Thymus (tissue), 11 donors: Measurements from ENCODE around the gene RYK. TPM values are rescaled to one million over a fixed set of nuclear protein-coding genes. Genes with fewer than 3 reads are reported as not detected.
"Not testable (repeated sequence)": the region's sequence is repeated elsewhere in the genome, so short reads cannot be mapped to it uniquely, and the experiment has no call there.

Experiments
- DNase-seq, 9 donors: peaks; one replicate each; pipeline ENCODE4 v3.0.0-alpha.2; 2013; ENCODE audit warnings: low spot score in 9 of 9, low read depth in 6 of 9, missing footprints in 1 of 9
- H3K27ac ChIP-seq, 2 donors: one replicate each; pipeline ENCODE4 v1.5.1; 2013; ENCODE audit warnings: control low read depth in 1 of 2, low read depth in 1 of 2, low read length in 1 of 2, mild to moderate bottlenecking in 1 of 2, moderate library complexity in 1 of 2
- H3K27me3 ChIP-seq, 2 donors: one replicate each; pipeline ENCODE4 v1.5.1; 2013; ENCODE audit warnings: low read length in 1 of 2; ENCODE audit not compliant: control insufficient read depth in 2 of 2, insufficient read depth in 1 of 2
- H3K36me3 ChIP-seq, 2 donors: one replicate each; pipeline ENCODE4 v1.5.1; 2013; ENCODE audit warnings: low read length in 1 of 2, mild to moderate bottlenecking in 1 of 2, moderate library complexity in 1 of 2; ENCODE audit not compliant: control insufficient read depth in 2 of 2, insufficient read depth in 2 of 2
- H3K4me1 ChIP-seq, 2 donors: one replicate each; pipeline ENCODE4 v1.5.1; 2013; ENCODE audit warnings: low read length in 2 of 2; ENCODE audit not compliant: control insufficient read depth in 2 of 2, insufficient read depth in 2 of 2
- H3K4me3 ChIP-seq, 2 donors: one replicate each; pipeline ENCODE4 v1.5.1; 2013; ENCODE audit warnings: low read length in 2 of 2, control low read depth in 1 of 2, mild to moderate bottlenecking in 1 of 2
- H3K9me3 ChIP-seq, 2 donors: one replicate each; pipeline ENCODE4 v1.5.1; 2013; ENCODE audit warnings: low read length in 1 of 2, mild to moderate bottlenecking in 1 of 2; ENCODE audit not compliant: control insufficient read depth in 2 of 2, insufficient read depth in 1 of 2
- WGBS: extraction: QIAGEN DNeasy Blood & Tissue Kit; methylation state at CpG from one replicate; pipeline ENCODE4 v1.1.7; 2013; 5-methylcytosine and 5-hydroxymethylcytosine counted together
- polyA plus RNA-seq: library from polyadenylated mRNA; stranded (reverse); fragments of 200-250 nt; gene quantifications from one replicate; pipeline ENCODE4 v1.2.3, GENCODE V29; 2013
- total RNA-seq: library from RNA; stranded (reverse); fragments of 120-200 nt; gene quantifications from one replicate; pipeline ENCODE4 v1.2.4, GENCODE V29; 2013
- donor health status: healthy.

RYK gene
- total and polyA plus RNA-seq, 2 donors: 40.9 to 53.6 TPM

DNA sequence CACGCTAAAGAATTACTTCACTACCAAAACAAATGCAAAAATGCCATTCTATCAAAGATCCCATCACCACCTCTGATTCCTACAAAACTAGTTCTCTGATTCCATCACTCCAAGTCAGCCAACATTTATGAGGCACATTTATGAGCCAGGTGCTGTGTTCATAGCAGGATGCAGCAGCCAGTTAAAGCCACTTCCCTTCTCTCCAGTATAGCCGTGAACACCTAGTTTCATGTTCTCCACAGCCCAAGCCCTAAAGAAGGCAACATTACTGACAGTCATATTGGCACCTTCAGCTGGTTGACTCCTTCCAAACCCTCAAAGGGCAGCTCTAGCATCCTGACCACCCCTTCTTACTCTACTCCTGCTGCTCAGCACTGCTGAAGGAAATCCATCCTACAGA, 36.4 kb downstream of the RYK start:
- H3K36me3 ChIP-seq: peaks cover 0 to 14% of the 10 kb centered on the region in 2 donors
- no peaks in the 10 kb centered on the region for H3K9me3 ChIP-seq
- H3K27ac ChIP-seq: no peak overlapping the region
- 78% methylated on average over 2 of the region's 2 CpGs for WGBS
- no peak overlapping the region for H3K4me3 ChIP-seq
- DNase-seq: no peak
- H3K4me1 ChIP-seq: no peaks in the 10 kb centered on the region
- H3K27me3 ChIP-seq: no peaks in the 10 kb centered on the region

GRCh38 chr3:134212967-134213665, 37.5 kb downstream of the RYK start:
- no peak overlapping the region for H3K4me3 ChIP-seq
- 36% methylated on average over 3 of the region's 3 CpGs for whole genome bisulfite sequencing
- no peaks in the 10 kb centered on the region for H3K27me3 ChIP-seq
- H3K36me3 ChIP-seq: peaks cover 0 to 15% of the 10 kb centered on the region in 2 donors
- no peaks in the 10 kb centered on the region for H3K4me1 ChIP-seq
- peak; percentile 40 to 85 (median 70) for DNase-seq
- no peaks in the 10 kb centered on the region for H3K9me3 ChIP-seq
- H3K27ac ChIP-seq: no peak overlapping the region

DNA sequence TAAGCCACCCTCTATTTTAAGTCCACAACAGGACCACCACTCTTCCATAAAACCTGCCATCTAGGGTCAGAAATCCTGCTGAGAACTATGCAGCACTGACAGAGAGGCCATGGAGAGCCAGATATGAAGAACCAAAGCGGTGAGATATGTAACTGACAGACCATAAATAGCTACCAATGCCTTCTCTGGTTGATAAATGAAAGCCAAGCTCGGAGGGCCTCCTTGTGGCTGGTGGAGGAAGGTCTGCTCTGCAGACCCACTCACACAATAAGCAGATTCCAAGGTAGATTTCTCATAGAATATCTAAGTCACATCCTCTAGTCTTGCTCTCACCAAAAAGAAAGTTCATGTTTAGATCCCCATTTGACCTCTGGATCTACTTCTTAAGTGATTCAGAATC, 38.9 kb downstream of the RYK start:
- H3K4me1 ChIP-seq: no peaks in the 10 kb centered on the region

DNA sequence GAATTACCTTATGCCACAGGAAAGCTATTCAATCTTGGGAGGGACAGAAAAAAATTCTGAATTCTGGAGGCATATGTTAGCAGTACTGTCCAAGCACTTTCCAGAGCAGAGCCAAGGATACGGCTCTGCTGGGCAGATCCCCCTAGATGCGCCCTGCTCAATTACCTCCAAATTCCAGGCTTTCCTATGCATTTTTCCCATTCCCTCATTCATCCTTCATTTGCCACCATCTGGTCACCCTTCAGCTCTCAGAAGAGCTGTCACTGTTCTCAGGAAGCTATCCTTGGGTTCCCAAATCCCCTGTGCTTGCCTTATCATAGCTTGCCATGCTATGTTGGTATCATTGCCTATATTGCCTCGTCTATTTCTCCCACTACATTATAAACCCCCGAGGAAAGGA, 45.2 kb downstream of the RYK start:
- Histone ChIP-seq H3K27me3 (no peaks in the 10 kb centered on the region), H3K4me1 (no peaks in the 10 kb centered on the region), H3K4me3 (no peak overlapping the region), H3K27ac (no peak overlapping the region), H3K9me3 (no peaks in the 10 kb centered on the region), H3K36me3 (peaks cover 3 to 15% of the 10 kb centered on the region in 2 donors)
- WGBS: 98% methylated on average over 4 of the region's 4 CpGs
- no peak for DNase-seq

More for the DNA sequence above, 38.9 kb downstream of the RYK start:
- Histone ChIP-seq H3K4me3 (no peak overlapping the region), H3K36me3 (peaks cover 0 to 13% of the 10 kb centered on the region in 2 donors), H3K27me3 (no peaks in the 10 kb centered on the region), H3K27ac (no peak overlapping the region), H3K9me3 (no peaks in the 10 kb centered on the region)
- DNase-seq: peak in 6 of 9 donors; percentile 11 to 62 (median 25)
- WGBS: 35% methylated on average over 2 of the region's 2 CpGs

- no peak overlapping the region for H3K4me3 ChIP-seq
- no peak for DNase-seq
- H3K9me3 ChIP-seq: peaks cover 0 to 2% of the 10 kb centered on the region in 2 donors
- peaks cover 12 to 23% of the 10 kb centered on the region in 2 donors for H3K36me3 ChIP-seq
- WGBS: 97% methylated on average over 8 of the region's 8 CpGs
- no peaks in the 10 kb centered on the region for H3K27me3 ChIP-seq
- H3K27ac ChIP-seq: no peak overlapping the region
- no peaks in the 10 kb centered on the region for H3K4me1 ChIP-seq
Measured at GRCh38 chr3:134201201-134202130, 49.2 kb downstream of the RYK start.

- H3K27me3 ChIP-seq, H3K27ac ChIP-seq, H3K4me1 ChIP-seq, DNase-seq, H3K4me3 ChIP-seq, H3K9me3 ChIP-seq: not testable (repeated sequence)
- 82% methylated on average over 8 of the region's 8 CpGs for WGBS
- peaks cover 12 to 23% of the 10 kb centered on the region in 2 donors for H3K36me3 ChIP-seq
Measured at GRCh38 chr3:134199880-134200279, 50.8 kb downstream of the RYK start.

DNA sequence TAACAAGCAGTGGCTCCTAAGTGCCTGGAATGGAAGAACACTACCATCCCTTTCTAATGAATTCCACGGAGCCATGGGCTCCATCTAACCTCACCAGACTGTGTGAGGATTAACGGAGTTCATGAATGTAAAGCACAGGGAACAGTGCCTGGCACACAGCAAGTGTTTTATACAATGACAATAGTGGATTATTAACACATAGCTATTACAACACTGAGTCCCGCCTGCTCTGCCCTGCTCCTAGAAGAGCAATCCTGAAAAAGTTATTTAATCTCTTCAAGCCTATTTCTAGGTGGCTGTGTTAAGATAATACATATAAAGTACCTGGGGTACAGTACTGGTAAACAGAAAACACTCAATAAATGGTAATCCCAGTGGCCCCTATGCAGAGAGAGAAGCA, 51.4 kb downstream of the RYK start:
- Histone ChIP-seq H3K36me3 (peaks cover 12 to 23% of the 10 kb centered on the region in 2 donors), H3K4me1 (no peaks in the 10 kb centered on the region), H3K9me3 (peaks cover 0 to 2% of the 10 kb centered on the region in 2 donors), H3K27ac (no peak overlapping the region), H3K27me3 (no peaks in the 10 kb centered on the region), H3K4me3 (no peak overlapping the region)
- WGBS: 99% methylated on average over 3 of the region's 3 CpGs
- DNase-seq: no peak

DNA sequence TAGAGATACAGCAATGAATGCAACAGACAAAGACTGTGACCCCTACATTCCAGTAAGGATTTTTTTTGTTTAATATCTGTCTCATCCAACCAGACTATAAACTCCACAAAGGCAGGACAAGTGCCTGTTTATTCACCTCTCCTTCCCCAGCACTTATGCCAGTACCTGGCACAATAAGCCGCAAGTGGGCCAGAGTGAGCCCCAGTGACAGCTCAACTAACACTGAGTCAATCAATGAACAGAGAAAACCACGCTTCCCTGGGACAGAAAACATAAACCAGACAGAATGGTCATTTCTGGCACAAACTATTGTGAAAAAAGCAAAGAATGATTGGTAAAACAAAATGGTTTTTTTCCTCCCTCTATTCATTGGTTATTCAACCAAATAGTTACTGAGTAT, 52.2 kb downstream of the RYK start:
- DNase-seq: no peak
- 98% methylated on average over 2 of the region's 2 CpGs for WGBS
- H3K36me3 ChIP-seq: peaks cover 12 to 27% of the 10 kb centered on the region in 2 donors
- no peak overlapping the region for H3K27ac ChIP-seq
- peaks cover 0 to 2% of the 10 kb centered on the region in 2 donors for H3K9me3 ChIP-seq
- H3K4me1 ChIP-seq: no peaks in the 10 kb centered on the region
- H3K27me3 ChIP-seq: no peaks in the 10 kb centered on the region
- no peak overlapping the region for H3K4me3 ChIP-seq

DNA sequence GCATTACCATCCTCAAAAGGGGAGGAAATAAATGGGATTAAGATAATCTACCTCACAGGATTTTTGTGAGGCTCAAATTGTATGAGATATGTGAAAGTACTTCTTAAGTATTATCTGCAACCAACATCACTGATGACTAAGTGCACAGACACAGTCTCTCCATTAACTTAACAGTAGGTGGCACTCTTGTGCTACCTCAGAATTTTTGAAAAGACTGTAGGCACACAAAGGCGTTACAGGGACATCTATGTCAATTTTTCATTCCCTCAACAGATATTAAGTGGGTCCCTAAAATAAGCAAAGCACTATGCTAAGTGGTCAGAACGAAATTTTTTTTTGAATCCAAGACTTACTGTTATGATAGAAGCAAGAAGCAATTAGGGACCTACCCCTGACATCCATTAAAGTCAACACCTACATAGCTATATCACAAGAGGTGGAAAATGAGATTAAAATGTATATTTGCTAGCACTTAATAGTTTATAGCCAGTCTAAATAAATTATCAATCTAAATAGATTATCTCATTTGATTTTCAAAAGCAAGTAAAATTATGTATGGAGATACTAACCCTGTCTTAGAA, 52.9 kb downstream of the RYK start:
- Histone ChIP-seq H3K27me3 (no peaks in the 10 kb centered on the region), H3K4me1 (no peaks in the 10 kb centered on the region), H3K27ac (no peak overlapping the region), H3K36me3 (peaks cover 12 to 27% of the 10 kb centered on the region in 2 donors), H3K4me3 (no peak overlapping the region), H3K9me3 (peaks cover 0 to 2% of the 10 kb centered on the region in 2 donors)
- DNase-seq: peak; percentile 9 to 72 (median 33)
- WGBS: 31% methylated on average over 2 of the region's 2 CpGs
